Thyroid gland (tissue), 4 donors: ENCODE data around the gene DHX16. TPM values are rescaled to one million over a fixed set of nuclear protein-coding genes. Genes with fewer than 3 reads are reported as not detected.
"Not testable (repeated sequence)": the region's sequence is repeated elsewhere in the genome, so short reads cannot be mapped to it uniquely, and the experiment has no call there.

Experiments used
- DNase-seq, 2 donors: peaks; one replicate each; pipeline ENCODE4 v3.0.0-alpha.2; 2019
- H3K27ac ChIP-seq, 3 donors: fragments of 200-600 bp; sonication (generic); 1 replicate in 2 of 3; 2 replicates in 1 of 3; pipeline ENCODE4 v1.5.1; 2016 to 2019; ENCODE audit warnings: mild to moderate bottlenecking in 1 of 3, moderate library complexity in 1 of 3
- H3K27me3 ChIP-seq: fragments of 200-600 bp; sonication (generic); one replicate; pipeline ENCODE4 v1.5.1; 2019
- H3K36me3 ChIP-seq, 2 donors: fragments of 200-600 bp; sonication (generic); one replicate each; pipeline ENCODE4 v1.5.1; 2016 to 2019
- H3K4me1 ChIP-seq, 2 donors: fragments of 200-600 bp; sonication (generic); one replicate each; pipeline ENCODE4 v1.5.1; 2017 to 2019
- H3K4me3 ChIP-seq, 3 donors: fragments of 200-600 bp; sonication (generic); replicated peaks in 1 of 3; 1 replicate in 2 of 3; 2 replicates in 1 of 3; pipeline ENCODE4 v1.5.1; 2016; ENCODE audit warnings: mild to moderate bottlenecking in 1 of 3
- H3K9me3 ChIP-seq: fragments of 200-600 bp; sonication (generic); one replicate; pipeline ENCODE4 v1.5.1; 2017
- CTCF ChIP-seq, 6 experiments: fragments of 200-600 bp in 3 of 6; fragments of 450-650 bp in 3 of 6; sonication (generic) in 3 of 6; IDR thresholded peaks; one replicate each; pipeline ENCODE4 v1.5.1; 2016 to 2019; ENCODE audit warnings: antibody characterized with exemption in 6 of 6, mild to moderate bottlenecking in 2 of 6, inconsistent platforms in 1 of 6, moderate library complexity in 1 of 6
- POLR2A ChIP-seq, 2 donors: fragments of 450-650 bp; IDR thresholded peaks; one replicate each; pipeline ENCODE4 v1.6.1; 2017; ENCODE audit warnings: antibody characterized with exemption in 2 of 2, mild to moderate bottlenecking in 2 of 2, moderate library complexity in 1 of 2
- WGBS, 2 donors: methylation state at CpG; one replicate each; pipeline ENCODE4 v1.1.5; 2017; 5-methylcytosine and 5-hydroxymethylcytosine counted together
- intact Hi-C: fragments of 100-400 bp; cut with DNase I; formaldehyde crosslinking; loops from one replicate; pipeline ENCODE4 v1.15.1; 2023
- total RNA-seq, 4 donors: library from RNA; depleted of rRNA; stranded (reverse); fragments of >200 nt; gene quantifications; one replicate each; pipeline ENCODE4 v1.2.3, GENCODE V29; 2016

DHX16 gene
- total RNA-seq = 10 to 100 TPM; 25.6 to 38.8 (median 28.2) TPM

DNA sequence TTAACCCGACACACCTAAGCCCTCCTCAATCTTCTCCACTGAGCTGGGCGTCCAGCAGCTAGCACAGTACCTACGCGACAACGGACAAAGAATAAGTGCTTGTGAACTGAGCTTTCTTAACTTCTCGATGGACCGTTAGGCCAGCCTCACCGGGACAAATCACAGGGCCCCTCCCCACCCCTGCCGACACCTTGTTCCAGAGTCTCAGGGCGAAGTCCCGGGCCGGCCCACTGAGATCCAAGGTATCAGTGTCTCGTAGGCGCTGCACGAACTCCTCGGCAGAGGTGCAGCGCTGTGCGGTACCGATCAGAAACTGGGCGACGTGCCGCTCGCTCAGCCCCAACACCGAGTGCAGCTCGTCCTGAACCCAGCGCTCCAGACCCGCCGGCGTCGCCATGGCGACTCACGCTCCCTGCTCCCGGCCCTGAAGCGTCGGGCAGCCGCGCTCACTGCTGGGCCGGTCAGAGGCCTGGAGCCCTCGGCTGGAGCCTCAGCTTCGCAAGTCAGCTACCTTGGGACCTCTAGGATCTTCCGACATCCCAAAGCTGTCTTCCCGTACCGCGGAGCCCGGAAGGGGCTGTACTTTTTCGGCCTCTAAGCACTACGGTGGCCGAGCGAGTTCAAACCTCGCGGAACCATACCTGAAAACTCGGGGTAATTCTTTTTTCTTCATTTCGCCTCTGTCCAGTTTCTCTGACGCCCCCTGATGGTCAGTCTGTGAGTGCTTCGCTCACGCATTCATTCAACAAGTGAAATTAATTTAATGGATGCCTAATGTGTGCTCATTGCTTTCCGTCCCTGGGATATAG, at the start of gene DHX16:
TSS of gene DHX16 (minus strand) at position 562 of the 809 bp plus-strand sequence. CDS start at position 397, 165 bp downstream.
- Histone ChIP-seq H3K27me3 (no peaks in the 10 kb centered on the region), H3K4me3 (peak within 1 kb of the TSS; percentile 43 to 98 (median 80)), H3K27ac (peak within 1 kb of the TSS in 2 of 3 donors; percentile 14 to 53), H3K9me3 (no peaks in the 10 kb centered on the region), H3K4me1 (peaks cover 9 to 28% of the 10 kb centered on the region in 2 donors), H3K36me3 (peaks cover 31 to 38% of the 10 kb centered on the region in 2 donors)
- 0% methylated on average over 29 to 36 of the region's 57 CpGs for WGBS, 2 donors
- TF ChIP-seq POLR2A (IDR thresholded peaks at IDR 0.05) (peak in 1 of 2 donors; percentile 49), CTCF (IDR thresholded peaks at IDR 0.05) (peak; percentile 59 to 87 (median 78))
- intact Hi-C loops = loop anchor here (10.0 kb wide), 2 partner anchors 188 to 212 kb away; partner anchors contain the start of genes DDR1 and HLA-E
- DNase-seq = peak; percentile 96 to 97

DNA sequence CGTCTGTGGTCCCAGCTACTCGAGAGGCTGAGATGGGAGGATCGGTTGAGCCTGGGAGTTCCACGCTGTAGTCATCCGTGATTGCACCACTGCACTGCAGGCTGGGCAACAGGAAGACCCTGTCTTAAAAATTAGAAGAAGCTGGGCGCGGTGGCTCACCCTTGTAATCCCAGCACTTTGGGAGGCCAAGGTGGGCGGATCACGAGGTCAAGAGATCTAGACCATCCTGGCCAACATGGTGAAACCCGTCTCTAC, 49.1 kb upstream of the DHX16 start:
- peaks cover 16 to 37% of the 10 kb centered on the region in 2 donors for H3K4me1 ChIP-seq
- 24 to 25% methylated on average over 10 of the region's 10 CpGs for WGBS, 2 donors

DNA sequence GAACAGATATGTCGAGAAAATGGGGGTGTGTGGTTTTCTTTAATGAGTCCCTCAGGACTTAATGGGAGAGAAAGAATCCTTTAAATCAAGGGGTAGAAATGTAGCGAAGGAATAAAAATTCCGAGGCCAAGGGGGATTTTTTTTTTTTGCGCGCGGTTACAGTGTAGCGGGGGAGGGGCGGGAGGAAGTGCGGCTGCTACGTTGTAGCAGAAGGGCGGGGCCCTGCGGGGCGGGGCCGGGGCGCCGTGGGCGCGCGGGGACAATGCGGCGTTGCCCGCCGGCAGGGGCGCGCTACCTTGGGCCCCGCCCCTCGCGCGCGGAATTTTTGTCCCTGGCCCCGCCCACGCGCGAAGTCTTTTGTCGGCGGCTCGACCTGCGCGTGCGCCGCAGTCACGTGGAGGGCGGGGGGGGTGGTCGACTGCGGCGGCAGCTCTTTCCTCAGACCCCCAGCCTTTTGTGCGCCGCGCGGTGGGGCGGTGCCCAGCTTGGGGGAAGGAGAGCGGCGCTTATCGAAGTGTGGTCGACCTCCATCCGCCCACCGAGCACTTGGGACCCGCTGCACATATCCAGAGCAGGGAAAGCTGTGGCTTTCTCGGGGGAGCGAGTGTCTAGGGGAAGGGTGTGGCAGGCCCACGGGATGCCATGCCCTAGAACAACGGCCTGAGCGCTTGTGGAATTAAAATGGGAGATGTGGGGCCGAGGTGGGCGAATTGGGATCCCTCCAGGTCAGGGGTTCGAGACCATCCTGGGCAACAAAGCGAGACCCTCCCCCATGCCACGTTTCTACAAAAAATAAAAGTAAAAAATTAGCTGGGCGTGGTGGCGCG, 48.6 kb upstream of the DHX16 start:
- Histone ChIP-seq H3K9me3 (no peaks in the 10 kb centered on the region), H3K36me3 (peaks cover 32 to 34% of the 10 kb centered on the region in 2 donors), H3K27me3 (no peaks in the 10 kb centered on the region), H3K4me3 (peak overlapping the region; percentile 27 to 87 (median 62)), H3K27ac (peak overlapping the region; percentile 89 to 96 (median 95)), H3K4me1 (peaks cover 19 to 41% of the 10 kb centered on the region in 2 donors)
- intact Hi-C loops = loop anchor here (2.0 kb wide), 1 partner anchor 43 kb away; no protein-coding TSS in a partner anchor
- TF ChIP-seq POLR2A (IDR thresholded peaks at IDR 0.05) = peak in 1 of 2 donors; percentile 68
- peak in 3 of 6 experiments; percentile 50 to 58 (median 56) for TF ChIP-seq CTCF (IDR thresholded peaks at IDR 0.05)
- WGBS, 2 donors = 3 to 6% methylated on average over 22 to 33 of the region's 71 CpGs
- DNase-seq = peak; percentile 92 to 93

More for the DNA sequence above, 49.1 kb upstream of the DHX16 start:
- H3K36me3 ChIP-seq = peaks cover 32 to 34% of the 10 kb centered on the region in 2 donors
- peak overlapping the region; percentile 34 to 96 (median 85) for H3K27ac ChIP-seq
- peak overlapping the region in 2 of 3 donors; percentile 8 to 87 for H3K4me3 ChIP-seq
- not testable (repeated sequence) for H3K9me3 ChIP-seq, H3K27me3 ChIP-seq
- intact Hi-C loops = loop anchor here (2.0 kb wide), 1 partner anchor 43 kb away; no protein-coding TSS in a partner anchor
- peak in 1 of 2 donors; percentile 19 for DNase-seq

GRCh38 chr6:30720738-30721197, 48.0 kb upstream of the DHX16 start:
- Histone ChIP-seq H3K4me1 (peaks cover 23 to 48% of the 10 kb centered on the region in 2 donors), H3K4me3 (peak overlapping the region; percentile 27 to 87 (median 62)), H3K27ac (peak overlapping the region; percentile 89 to 96 (median 95)), H3K36me3 (peaks cover 31 to 32% of the 10 kb centered on the region in 2 donors), H3K9me3 (no peaks in the 10 kb centered on the region), H3K27me3 (no peaks in the 10 kb centered on the region)
- TF ChIP-seq POLR2A (IDR thresholded peaks at IDR 0.05) = no peak
- no peak for TF ChIP-seq CTCF (IDR thresholded peaks at IDR 0.05)
- intact Hi-C loops = no loop called here
- WGBS, 2 donors = 0% methylated on average over 22 to 29 of the region's 29 CpGs
- peak; percentile 81 to 83 for DNase-seq
